HCT116 (cell line): ENCODE measurements around the gene GPR62.

ENCODE experiments used
- CEBPB ChIP-seq: IDR thresholded peaks from 2 replicates; pipeline ENCODE4 v1.6.1; 2012; ENCODE audit warnings: low read depth
- EZH2 ChIP-seq: fragments of 200-600 bp; sonication (generic); IDR thresholded peaks from 2 replicates; pipeline ENCODE4 v1.6.1; 2017; ENCODE audit warnings: antibody characterized with exemption, mixed run types
- EZH2phosphoT487 ChIP-seq: fragments of 200-600 bp; IDR thresholded peaks from 2 replicates; pipeline ENCODE4 v1.6.1; 2018; ENCODE audit warnings: antibody characterized with exemption, borderline replicate concordance
- FOSL1 ChIP-seq: IDR thresholded peaks from 2 replicates; pipeline ENCODE4 v1.6.1; 2012; ENCODE audit warnings: low read depth
- POLR2A ChIP-seq: IDR thresholded peaks from 2 replicates; pipeline ENCODE4 v1.7.0; 2011; ENCODE audit warnings: borderline replicate concordance; ENCODE audit not compliant: insufficient read depth, insufficient read length; ENCODE audit errors: extremely low read depth
- POLR2AphosphoS5 ChIP-seq: IDR thresholded peaks from 2 replicates; pipeline ENCODE4 v1.6.1; 2011; ENCODE audit warnings: mild to moderate bottlenecking, low read depth, low read length, moderate library complexity
- REST ChIP-seq: IDR thresholded peaks from 2 replicates; pipeline ENCODE4 v1.6.1; 2012; ENCODE audit warnings: low read depth
- SP1 ChIP-seq: IDR thresholded peaks from 2 replicates; pipeline ENCODE4 v1.6.1; 2012; ENCODE audit warnings: low read depth
- YY1 ChIP-seq: IDR thresholded peaks from 2 replicates; pipeline ENCODE4 v1.6.1; 2011; ENCODE audit warnings: low read length, low read depth, moderate library complexity, mild to moderate bottlenecking; ENCODE audit not compliant: insufficient replicate concordance; ENCODE audit errors: extremely low read depth
- ZFX ChIP-seq: fragments of 450-650 bp; IDR thresholded peaks from 2 replicates; pipeline ENCODE4 v1.6.1; 2017
- TF ChIP-seq, protein P1 (sequence below), 3 experiments: fragments of 200-600 bp in 1 of 3; sonication (generic) in 1 of 3; IDR thresholded peaks in 2 of 3; conservative IDR thresholded peaks in 1 of 3; 2 replicates each; pipeline ENCODE4 v1.5.1; 2012 to 2017; ENCODE audit warnings: low read depth in 2 of 3, low read length in 2 of 3, antibody characterized with exemption in 1 of 3, borderline replicate concordance in 1 of 3, control low read depth in 1 of 3, mild to moderate bottlenecking in 1 of 3, mixed read lengths in 1 of 3, mixed run types in 1 of 3, moderate library complexity in 1 of 3; ENCODE audit not compliant: insufficient read depth in 1 of 3
- TF ChIP-seq, protein P2 (sequence below): IDR thresholded peaks from 2 replicates; pipeline ENCODE4 v1.6.1; 2012

- TF ChIP-seq POLR2AphosphoS5 (no peak), YY1 (no peak), EZH2phosphoT487 (no peak), REST (no peak), POLR2A (no peak), SP1 (no peak), CEBPB (no peak), ZFX (no peak), EZH2 (no peak), FOSL1 (no peak)
- TF ChIP-seq, protein P1, sequence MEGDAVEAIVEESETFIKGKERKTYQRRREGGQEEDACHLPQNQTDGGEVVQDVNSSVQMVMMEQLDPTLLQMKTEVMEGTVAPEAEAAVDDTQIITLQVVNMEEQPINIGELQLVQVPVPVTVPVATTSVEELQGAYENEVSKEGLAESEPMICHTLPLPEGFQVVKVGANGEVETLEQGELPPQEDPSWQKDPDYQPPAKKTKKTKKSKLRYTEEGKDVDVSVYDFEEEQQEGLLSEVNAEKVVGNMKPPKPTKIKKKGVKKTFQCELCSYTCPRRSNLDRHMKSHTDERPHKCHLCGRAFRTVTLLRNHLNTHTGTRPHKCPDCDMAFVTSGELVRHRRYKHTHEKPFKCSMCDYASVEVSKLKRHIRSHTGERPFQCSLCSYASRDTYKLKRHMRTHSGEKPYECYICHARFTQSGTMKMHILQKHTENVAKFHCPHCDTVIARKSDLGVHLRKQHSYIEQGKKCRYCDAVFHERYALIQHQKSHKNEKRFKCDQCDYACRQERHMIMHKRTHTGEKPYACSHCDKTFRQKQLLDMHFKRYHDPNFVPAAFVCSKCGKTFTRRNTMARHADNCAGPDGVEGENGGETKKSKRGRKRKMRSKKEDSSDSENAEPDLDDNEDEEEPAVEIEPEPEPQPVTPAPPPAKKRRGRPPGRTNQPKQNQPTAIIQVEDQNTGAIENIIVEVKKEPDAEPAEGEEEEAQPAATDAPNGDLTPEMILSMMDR (IDR thresholded peaks at IDR 0.05 in 2 of 3, conservative IDR thresholded peaks at IDR 0.05 in 1 of 3; ENCODE audit: borderline replicate concordance in 1 of 3, insufficient read depth in 1 of 3, low read depth in 2 of 3, low read length in 2 of 3), result no peak
- TF ChIP-seq, protein P2, sequence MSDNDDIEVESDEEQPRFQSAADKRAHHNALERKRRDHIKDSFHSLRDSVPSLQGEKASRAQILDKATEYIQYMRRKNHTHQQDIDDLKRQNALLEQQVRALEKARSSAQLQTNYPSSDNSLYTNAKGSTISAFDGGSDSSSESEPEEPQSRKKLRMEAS, result no peak
Measured at GRCh38 chr3:51946796-51947195, 8.4 kb upstream of the GPR62 start.
